VCaP (cell line): ENCODE measurements around the gene TAGLN3.

Source experiments
- H3K27ac ChIP-seq: fragments of 450-650 bp; 2 replicates; pipeline ENCODE4 v1.5.1; 2017
- CTCF ChIP-seq: fragments of 450-650 bp; conservative IDR thresholded peaks from 2 replicates; pipeline ENCODE4 v1.5.1; 2017; ENCODE audit warnings: mild to moderate bottlenecking, moderate library complexity

The TAGLN3 gene

GRCh38 chr3:111999484-112000324 lies 982 bp downstream of the TAGLN3 start:
- no peak for TF ChIP-seq CTCF
- H3K27ac ChIP-seq, result peak overlapping the region; percentile 4; the same call in 1 of the 2 replicates

GRCh38 chr3:112000367-112000771 lies 1.6 kb downstream of the TAGLN3 start:
- H3K27ac ChIP-seq, result no peak overlapping the region
- TF ChIP-seq CTCF, result no peak

GRCh38 chr3:112000966-112001365 lies 2.2 kb downstream of the TAGLN3 start:
- no peak for TF ChIP-seq CTCF

GRCh38 chr3:112001526-112001925 lies 2.8 kb downstream of the TAGLN3 start:
- no peak overlapping the region for H3K27ac ChIP-seq
- TF ChIP-seq CTCF, result no peak

More at GRCh38 chr3:112000966-112001365, 2.2 kb downstream of the TAGLN3 start:
- H3K27ac ChIP-seq, result no peak overlapping the region

GRCh38 chr3:112002096-112002971 lies 3.6 kb downstream of the TAGLN3 start:
- no peak overlapping the region for H3K27ac ChIP-seq
- no peak for TF ChIP-seq CTCF

- no peak overlapping the region for H3K27ac ChIP-seq
- TF ChIP-seq CTCF, result no peak
Observed at GRCh38 chr3:112003321-112004080, 4.8 kb downstream of the TAGLN3 start.
